Loucy (cell line): ENCODE measurements around the gene IFITM5.

Experiments used
- CTCF ChIP-seq: fragments of 200-600 bp; sonication (generic); conservative IDR thresholded peaks from 2 replicates; pipeline ENCODE4 v1.5.1; 2014; ENCODE audit warnings: mild to moderate bottlenecking, antibody characterized with exemption, low read length
- EZH2phosphoT487 ChIP-seq: fragments of 200-600 bp; IDR thresholded peaks from 2 replicates; pipeline ENCODE4 v1.6.1; 2018; ENCODE audit warnings: antibody characterized with exemption, mild to moderate bottlenecking, moderate library complexity, borderline replicate concordance

- no peak for TF ChIP-seq CTCF
- no peak for TF ChIP-seq EZH2phosphoT487
Observed at GRCh38 chr11:279966-280705, 19.2 kb downstream of the IFITM5 start.
